Smooth muscle cell (in vitro differentiated cells): ENCODE data around the gene GRID1. TPM values are rescaled to one million over a fixed set of nuclear protein-coding genes. Genes with fewer than 3 reads are reported as not detected.

Source experiments
- DNase-seq: peaks from one replicate; lab custom pipeline; 2025; ENCODE audit not compliant: unreplicated experiment; lab: John Stamatoyannopoulos, UW
- H2AFZ ChIP-seq: fragments of 200-600 bp; sonication (generic); 2 replicates; pipeline ENCODE4 v1.6.0; 2016; ENCODE audit warnings: antibody characterized with exemption, low read depth, mild to moderate bottlenecking
- H3F3A ChIP-seq: fragments of 200-600 bp; sonication (generic); 2 replicates; pipeline ENCODE4 v1.6.0; 2017; ENCODE audit warnings: antibody characterized with exemption, low read depth
- H3K27ac ChIP-seq: fragments of 200-600 bp; sonication (generic); 2 replicates; pipeline ENCODE4 v1.5.1; 2016; ENCODE audit warnings: low read depth, mild to moderate bottlenecking
- H3K27me3 ChIP-seq: fragments of 200-600 bp; sonication (generic); 2 replicates; pipeline ENCODE4 v1.6.1; 2016; ENCODE audit warnings: low read depth, mild to moderate bottlenecking
- H3K36me3 ChIP-seq: fragments of 200-600 bp; sonication (generic); 2 replicates; pipeline ENCODE4 v1.5.1; 2016; ENCODE audit warnings: low read depth
- H3K4me1 ChIP-seq: fragments of 200-600 bp; sonication (generic); 2 replicates; pipeline ENCODE4 v1.5.1; 2016; ENCODE audit warnings: low read depth
- H3K4me2 ChIP-seq: fragments of 200-600 bp; sonication (generic); 2 replicates; pipeline ENCODE4 v1.6.0; 2016; ENCODE audit warnings: mild to moderate bottlenecking
- H3K4me3 ChIP-seq: fragments of 200-600 bp; sonication (generic); 2 replicates; pipeline ENCODE4 v1.5.1; 2016; ENCODE audit warnings: mild to moderate bottlenecking
- H3K79me2 ChIP-seq: fragments of 200-600 bp; sonication (generic); 2 replicates; pipeline ENCODE4 v1.6.0; 2016; ENCODE audit warnings: low read depth, mild to moderate bottlenecking
- H3K9ac ChIP-seq: fragments of 200-600 bp; sonication (generic); 2 replicates; pipeline ENCODE4 v1.6.0; 2016; ENCODE audit warnings: low read depth
- H3K9me3 ChIP-seq: fragments of 200-600 bp; sonication (generic); replicated peaks from 2 replicates; pipeline ENCODE4 v1.5.1; 2016; ENCODE audit warnings: low read depth
- H4K20me1 ChIP-seq: fragments of 200-600 bp; sonication (generic); 2 replicates; pipeline ENCODE4 v1.6.0; 2016; ENCODE audit warnings: low read depth
- CTCF ChIP-seq: fragments of 200-600 bp; sonication (generic); IDR thresholded peaks from 2 replicates; pipeline ENCODE4 v1.5.1; 2017; ENCODE audit warnings: borderline replicate concordance, mild to moderate bottlenecking, antibody characterized with exemption; ENCODE audit not compliant: insufficient read depth, poor library complexity, severe bottlenecking
- WGBS: methylation state at CpG from one replicate; pipeline ENCODE4 v1.1.7; 2016; ENCODE audit warnings: low lambda C conversion rate; 5-methylcytosine and 5-hydroxymethylcytosine counted together
- polyA plus RNA-seq: library from polyadenylated mRNA; unstranded; fragments of >200 nt; fragmentation: Nextera tagmentation; extraction: Ambion mirVana; gene quantifications from 2 replicates; pipeline ENCODE4 v1.2.1, GENCODE V29; 2016
- total RNA-seq: library from RNA; depleted of rRNA; stranded (reverse); fragments of >200 nt; gene quantifications from 2 replicates; pipeline ENCODE4 v1.2.3, GENCODE V29; 2014

GRID1 gene
- total and polyA plus RNA-seq, 2 experiments from 2014 or later = 4.4 to 7.4 TPM

GRCh38 chr10:86070278-86070677, 296.3 kb downstream of the GRID1 start:
- H4K20me1 ChIP-seq = no peaks in the 10 kb centered on the region
- H3K4me2 ChIP-seq = no peak overlapping the region
- no peak overlapping the region for H3K27ac ChIP-seq
- H3K4me3 ChIP-seq = no peak overlapping the region
- no peak for TF ChIP-seq CTCF
- H3K9me3 ChIP-seq = no peaks in the 10 kb centered on the region
- no peak overlapping the region for H2AFZ ChIP-seq
- no peaks in the 10 kb centered on the region for H3F3A ChIP-seq
- H3K79me2 ChIP-seq = no peaks in the 10 kb centered on the region
- H3K36me3 ChIP-seq = no peaks in the 10 kb centered on the region
- WGBS = 100% methylated on average over 1 of the region's 1 CpG
- no peaks in the 10 kb centered on the region for H3K27me3 ChIP-seq
- no peak overlapping the region for H3K9ac ChIP-seq
- peaks cover 9% of the 10 kb centered on the region for H3K4me1 ChIP-seq
- no peak for DNase-seq

GRCh38 chr10:86068231-86069054, 298.2 kb downstream of the GRID1 start:
- no peak for TF ChIP-seq CTCF
- 89% methylated on average over 10 of the region's 10 CpGs for WGBS

GRCh38 chr10:86067436-86068050, 299.1 kb downstream of the GRID1 start:
- no peaks in the 10 kb centered on the region for H4K20me1 ChIP-seq
- no peak for DNase-seq
- H3K79me2 ChIP-seq = no peaks in the 10 kb centered on the region
- no peaks in the 10 kb centered on the region for H3F3A ChIP-seq
- H3K9ac ChIP-seq = no peak overlapping the region
- H3K4me1 ChIP-seq = peaks cover 9% of the 10 kb centered on the region
- H3K27me3 ChIP-seq = no peaks in the 10 kb centered on the region
- no peak overlapping the region for H3K4me2 ChIP-seq
- no peak overlapping the region for H2AFZ ChIP-seq
- 95% methylated on average over 5 of the region's 5 CpGs for WGBS
- H3K27ac ChIP-seq = no peak overlapping the region
- no peaks in the 10 kb centered on the region for H3K9me3 ChIP-seq
- H3K4me3 ChIP-seq = no peak overlapping the region
- no peaks in the 10 kb centered on the region for H3K36me3 ChIP-seq
- no peak for TF ChIP-seq CTCF

More at GRCh38 chr10:86068231-86069054, 298.2 kb downstream of the GRID1 start:
- H3K27me3 ChIP-seq = no peaks in the 10 kb centered on the region
- no peaks in the 10 kb centered on the region for H3K79me2 ChIP-seq
- no peaks in the 10 kb centered on the region for H3K36me3 ChIP-seq
- H3K27ac ChIP-seq = no peak overlapping the region
- H3K4me1 ChIP-seq = peaks cover 9% of the 10 kb centered on the region
- H2AFZ ChIP-seq = no peak overlapping the region
- DNase-seq = no peak
- H4K20me1 ChIP-seq = no peaks in the 10 kb centered on the region
- H3K4me2 ChIP-seq = no peak overlapping the region
- no peaks in the 10 kb centered on the region for H3F3A ChIP-seq
- H3K9ac ChIP-seq = no peak overlapping the region
- H3K9me3 ChIP-seq = no peaks in the 10 kb centered on the region
- H3K4me3 ChIP-seq = no peak overlapping the region
